ENCODE data around the gene JAZF1. TPM values are rescaled to one million over a fixed set of nuclear protein-coding genes. Genes with fewer than 3 reads are reported as not detected.

Gene JAZF1
- total and polyA plus RNA-seq, 2 of the 8 experiments (the other 6 are each of a cell fraction or from before 2014, with no cell fraction given), result 2.6 to 21.8 TPM

DNA sequence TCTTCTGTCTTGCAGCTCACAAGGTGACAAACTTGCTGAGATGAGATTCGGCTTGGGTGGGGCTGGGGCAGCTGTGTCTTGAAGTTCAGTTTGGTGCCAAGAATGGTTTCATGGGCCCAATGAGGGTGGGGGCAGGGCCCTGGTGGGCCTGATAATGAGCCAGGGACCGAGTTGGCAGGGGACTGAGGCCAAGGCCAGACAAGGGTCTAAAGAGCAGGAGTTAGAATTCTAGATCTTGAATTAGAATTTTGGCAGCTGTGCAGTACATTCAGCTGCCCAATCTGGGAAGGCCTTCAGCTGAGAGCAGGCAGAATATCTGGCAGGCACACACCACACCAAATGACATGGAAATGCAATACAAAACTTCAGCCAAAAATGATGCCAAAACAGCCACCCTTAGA, 1.5 kb upstream of the JAZF1 start:
- H3K27me3 ChIP-seq (replicated peaks in 1 of 4; ENCODE audit: control insufficient read depth in 3 of 4, extremely low read depth in 1 of 4, insufficient read depth in 3 of 4, low read length in 3 of 4), result peaks cover 0 to 7% (median 2%) of the 10 kb centered on the region in 4 experiments; a peak in 3 of 7 replicates
- no peak overlapping the region for H3K23ac ChIP-seq (ENCODE audit: insufficient read length)
- TF ChIP-seq BACH1 (IDR thresholded peaks at IDR 0.05; ENCODE audit: low read length), result no peak
- no peak overlapping the region for H3K4me3 ChIP-seq (ENCODE audit: extremely low read depth in 1 of 4, insufficient read depth in 2 of 4, low read depth in 3 of 4, low read length in 4 of 4)
- ChIA-PET CTCF (ENCODE audit: partially characterized antibody) (interaction anchor here (1.1 kb wide), 1 partner anchor 13 kb away, joined by 3 read pairs; no protein-coding TSS in a partner anchor), POLR2A (ENCODE audit: partially characterized antibody) (no interaction called here)
- H3K36me3 ChIP-seq (ENCODE audit: control insufficient read depth in 2 of 4, insufficient read depth in 4 of 4, low read length in 3 of 4), result no peaks in the 10 kb centered on the region
- no peak overlapping the region for H4K8ac ChIP-seq (ENCODE audit: extremely low read depth, insufficient read depth, low read length)
- H2BK15ac ChIP-seq (ENCODE audit: low read length), result no peak overlapping the region
- H3K9me3 ChIP-seq (ENCODE audit: insufficient read depth in 2 of 2, low read depth in 1 of 2, low read length in 1 of 2), result no peaks in the 10 kb centered on the region
- FAIRE-seq, result no peak
- peaks cover 0 to 18% of the 10 kb centered on the region in 2 experiments; a peak in 2 of 4 replicates for H3K79me2 ChIP-seq (ENCODE audit: control insufficient read depth in 1 of 2, insufficient read depth in 2 of 2, low read length in 2 of 2)
- no peak overlapping the region for H2BK5ac ChIP-seq (ENCODE audit: low read depth, low read length)
- H3K23me2 ChIP-seq (ENCODE audit: low read depth, low read length), result peaks cover 8% of the 10 kb centered on the region; the same call in 1 of the 2 replicates
- H4K20me1 ChIP-seq (replicated peaks in 1 of 2; ENCODE audit: control insufficient read depth in 1 of 2, insufficient read depth in 2 of 2, low read length in 2 of 2), result peaks cover 0 to 1% of the 10 kb centered on the region in 2 experiments
- no peak overlapping the region for H3K18ac ChIP-seq (ENCODE audit: extremely low read depth, low read length)
- WGBS, 2 experiments (ENCODE audit: extremely low coverage in 1 of 2, insufficient coverage in 1 of 2, insufficient read length in 1 of 2, insufficient replicate concordance in 2 of 2, low coverage in 1 of 2, low lambda C conversion rate in 2 of 2, missing lambda C conversion rate in 1 of 2), result 86% methylated on average over 2 of the region's 2 CpGs; no CpG with 5 or more reads in 1 of the 2 experiments
- H3K4me2 ChIP-seq (ENCODE audit: insufficient read depth in 1 of 2, low read depth in 2 of 2, low read length in 2 of 2), result no peak overlapping the region
- no peak overlapping the region for H2AFZ ChIP-seq (ENCODE audit: low read length)
- no peak overlapping the region for H3K56ac ChIP-seq (replicated peaks; ENCODE audit: insufficient read length, low read depth, low read length)
- no peak overlapping the region for H3K4ac ChIP-seq (replicated peaks; ENCODE audit: insufficient read length, low read depth, low read length)
- H2BK12ac ChIP-seq (ENCODE audit: low read depth, low read length), result peak overlapping the region; percentile 62; the same call in 1 of the 2 replicates
- no peak overlapping the region for H3K9ac ChIP-seq (replicated peaks in 1 of 4; ENCODE audit: extremely low read depth in 1 of 4, low read depth in 3 of 4, low read length in 3 of 4)
- H2AK5ac ChIP-seq (ENCODE audit: low read depth, low read length), result no peak overlapping the region
- H3K14ac ChIP-seq (ENCODE audit: insufficient read length), result no peak overlapping the region
- DNase-seq (ENCODE audit: low read depth in 1 of 2, low spot score in 2 of 2), result no peak
- no peak overlapping the region for H4K5ac ChIP-seq (ENCODE audit: insufficient read length, low read depth, low read length)
- H2BK20ac ChIP-seq (ENCODE audit: low read length), result no peak overlapping the region
- H3K4me1 ChIP-seq (replicated peaks in 1 of 4; ENCODE audit: control insufficient read depth in 3 of 4, insufficient read depth in 4 of 4, low read length in 3 of 4), result peaks cover 0 to 8% (median 5%) of the 10 kb centered on the region in 4 experiments
- no peak overlapping the region for H3K27ac ChIP-seq (ENCODE audit: low read depth, low read length)
- H2BK120ac ChIP-seq (replicated peaks; ENCODE audit: low read depth, low read length), result no peak overlapping the region
- H3K79me1 ChIP-seq (ENCODE audit: low read depth, low read length), result no peaks in the 10 kb centered on the region
- no peak overlapping the region for H4K91ac ChIP-seq (replicated peaks; ENCODE audit: insufficient read length, low read length)

All from H1 (cell line).